Retina (tissue), 1 donor: ENCODE measurements around the gene CAV3.
"Not testable (repeated sequence)": the region's sequence is repeated elsewhere in the genome, so short reads cannot be mapped to it uniquely, and the experiment has no call there.

Source experiments
- DNase-seq: peaks from one replicate; pipeline ENCODE4 v3.0.0-alpha.2; 2016

Gene CAV3

DNA sequence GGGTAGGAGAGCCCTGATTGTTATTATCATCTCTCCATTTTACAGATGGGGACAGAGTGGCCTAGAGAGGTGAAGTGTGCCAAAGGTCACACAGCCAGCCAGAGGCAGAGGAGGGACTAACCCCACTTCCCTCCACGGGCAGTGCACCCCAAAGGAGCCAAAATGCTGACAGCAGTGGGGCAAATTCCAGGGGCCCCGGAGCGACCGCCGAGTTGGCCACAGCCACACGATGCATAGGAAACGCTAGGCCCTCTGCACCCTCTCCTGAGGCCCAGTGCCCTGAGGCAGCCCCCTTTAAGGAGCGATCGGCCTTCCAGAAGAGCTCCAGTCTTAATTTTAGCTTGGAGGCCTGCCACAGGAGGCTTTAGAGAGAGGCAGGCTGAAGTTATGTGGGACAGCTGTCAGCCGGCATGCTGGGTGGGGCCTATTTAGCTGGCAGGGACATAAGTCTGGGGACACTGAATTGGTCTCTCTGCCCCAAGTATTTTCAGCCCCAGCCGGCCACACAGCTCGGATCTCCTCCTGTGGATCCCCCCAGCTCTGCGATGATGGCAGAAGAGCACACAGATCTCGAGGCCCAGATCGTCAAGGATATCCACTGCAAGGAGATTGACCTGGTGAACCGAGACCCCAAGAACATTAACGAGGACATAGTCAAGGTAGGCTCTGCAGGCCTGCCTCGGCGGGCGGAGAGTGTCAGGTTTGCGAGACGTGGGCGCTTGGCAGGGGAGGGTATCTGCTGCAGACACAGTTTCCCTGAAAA lies at the start of gene CAV3:
Gene CAV3 (plus strand): TSS at position 471 of the 763 bp plus-strand sequence. CDS start 75 bp downstream, at position 546.
- no peak for DNase-seq

DNA sequence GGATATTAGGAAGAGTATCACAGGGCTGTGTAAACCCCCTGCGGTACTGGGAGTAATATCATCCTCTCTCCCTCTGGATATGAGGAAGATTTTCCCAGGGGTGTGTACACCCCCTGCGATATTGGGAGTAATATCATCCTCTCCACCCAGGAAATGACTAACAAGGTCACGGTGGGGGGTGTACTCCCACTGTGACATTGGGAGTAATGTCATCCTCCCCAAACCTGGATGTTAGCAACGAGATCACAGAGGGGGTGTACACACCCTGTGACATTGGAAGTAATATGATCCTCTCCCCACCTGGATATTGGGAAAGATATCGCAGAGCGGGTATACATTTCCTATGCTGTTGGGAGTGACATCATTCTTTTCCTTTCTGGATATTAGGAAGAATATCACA lies 48.6 kb upstream of the CAV3 start:
- not testable (repeated sequence) for DNase-seq

DNA sequence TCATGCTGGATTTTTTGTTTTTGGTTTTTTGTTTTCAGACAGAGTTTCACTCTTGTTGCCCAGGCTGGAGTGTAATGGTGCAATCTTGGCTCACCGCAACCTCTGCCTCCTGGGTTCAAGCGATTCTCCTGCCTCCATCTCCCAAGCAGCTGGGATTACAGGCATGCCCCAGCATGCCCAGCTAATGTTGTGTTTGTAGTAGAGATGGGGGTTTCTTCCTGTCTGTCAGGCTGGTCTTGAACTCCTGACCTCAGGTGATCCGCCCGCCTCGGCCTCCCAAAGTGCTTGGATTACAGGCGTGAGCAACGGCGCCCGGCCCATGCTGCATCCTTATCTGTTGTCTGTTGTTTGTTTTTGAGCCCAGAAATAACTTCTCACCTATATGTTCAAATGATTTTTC lies 42.3 kb upstream of the CAV3 start:
- not testable (repeated sequence) for DNase-seq

DNA sequence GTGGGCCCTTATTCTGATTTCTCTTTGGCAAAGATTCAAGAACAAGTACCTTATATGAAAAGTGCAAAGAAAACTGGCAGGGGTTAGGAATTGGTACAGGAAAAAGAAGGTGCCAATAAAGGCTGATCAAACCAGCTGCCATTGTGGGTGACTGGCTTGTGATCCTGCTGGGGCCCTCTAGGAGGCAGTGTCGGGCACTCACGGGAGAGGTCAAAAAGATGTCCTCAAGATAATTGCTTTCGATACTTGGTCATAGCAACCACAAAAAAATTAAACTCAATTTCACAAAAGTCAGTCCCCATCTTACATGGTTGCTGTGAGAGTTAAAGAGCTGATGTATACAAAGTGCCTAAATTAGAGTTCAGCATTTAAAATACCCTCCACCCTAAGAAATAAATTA lies 31.0 kb upstream of the CAV3 start:
- no peak for DNase-seq

DNA sequence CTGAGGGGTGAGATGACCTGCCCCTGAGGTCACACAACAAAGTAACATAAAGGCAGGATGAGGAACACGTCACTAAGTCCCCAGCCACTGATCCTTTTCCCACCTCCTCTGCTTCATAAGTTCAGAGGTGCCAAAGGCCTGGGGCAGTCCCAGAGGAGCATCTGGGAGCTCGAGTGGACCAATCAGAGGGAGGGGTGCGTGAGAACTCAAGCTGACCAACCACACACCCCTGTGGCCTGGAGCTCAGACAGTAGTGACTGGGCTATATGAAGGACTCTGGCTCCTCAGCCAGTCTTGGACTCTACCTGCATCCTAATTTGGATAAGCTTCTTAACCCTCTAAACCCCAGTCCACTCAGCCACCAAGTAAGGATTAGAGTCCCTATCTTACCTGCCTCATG lies 28.0 kb upstream of the CAV3 start:
- DNase-seq, result no peak

DNA sequence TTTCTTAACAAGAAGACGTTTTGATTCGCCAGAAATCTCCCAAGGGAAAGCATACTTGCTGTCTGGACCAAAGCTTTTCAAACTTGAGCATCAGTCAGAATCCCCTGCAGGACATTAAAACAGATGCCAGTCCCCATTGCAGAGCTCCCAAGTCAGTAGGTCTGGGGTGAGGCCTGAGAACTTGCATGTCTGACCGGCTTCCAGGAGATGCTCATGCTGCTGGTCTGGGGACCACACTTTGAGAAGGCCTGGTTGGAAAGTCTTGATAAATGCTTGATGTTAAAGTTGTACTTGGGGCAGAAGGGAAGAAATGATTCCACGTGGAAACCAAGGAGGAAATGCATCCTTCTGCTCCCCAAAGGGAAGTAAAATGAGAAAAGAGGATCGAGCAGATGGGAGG lies 24.3 kb upstream of the CAV3 start:
- no peak for DNase-seq

DNA sequence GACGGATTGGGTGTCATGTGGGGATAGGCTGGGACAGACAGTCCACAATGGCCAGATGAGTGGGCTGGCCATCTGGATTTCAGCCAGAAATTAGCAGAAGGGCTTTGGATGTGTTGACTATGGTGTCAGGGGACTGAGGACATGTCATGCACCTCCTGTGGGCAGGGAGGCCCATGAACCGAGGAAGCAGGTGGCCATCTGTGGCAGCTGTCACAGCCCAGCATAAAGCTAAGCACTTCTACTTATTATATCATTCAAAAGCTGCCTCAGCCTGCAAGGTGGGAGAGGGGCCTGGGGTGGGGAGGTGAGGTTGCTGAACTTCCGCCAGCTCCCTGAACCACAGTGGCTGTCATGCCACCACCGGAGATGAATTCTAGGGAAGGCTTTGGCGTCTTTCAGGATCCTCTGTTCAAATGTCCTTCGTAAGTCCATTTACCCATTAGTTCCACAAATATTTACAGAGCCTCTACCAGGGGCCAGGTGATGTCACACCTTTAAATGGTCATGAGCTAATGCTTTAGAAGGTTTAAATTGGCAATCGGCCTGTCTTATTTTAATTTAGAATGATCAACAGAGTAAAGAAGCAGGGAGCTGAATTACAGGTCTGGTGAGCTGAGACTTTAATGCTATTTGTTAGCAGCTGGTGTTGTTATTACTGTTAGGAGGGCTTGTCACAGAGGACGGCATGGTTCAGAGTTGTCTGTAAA lies 23.6 kb upstream of the CAV3 start:
- DNase-seq, result no peak

DNA sequence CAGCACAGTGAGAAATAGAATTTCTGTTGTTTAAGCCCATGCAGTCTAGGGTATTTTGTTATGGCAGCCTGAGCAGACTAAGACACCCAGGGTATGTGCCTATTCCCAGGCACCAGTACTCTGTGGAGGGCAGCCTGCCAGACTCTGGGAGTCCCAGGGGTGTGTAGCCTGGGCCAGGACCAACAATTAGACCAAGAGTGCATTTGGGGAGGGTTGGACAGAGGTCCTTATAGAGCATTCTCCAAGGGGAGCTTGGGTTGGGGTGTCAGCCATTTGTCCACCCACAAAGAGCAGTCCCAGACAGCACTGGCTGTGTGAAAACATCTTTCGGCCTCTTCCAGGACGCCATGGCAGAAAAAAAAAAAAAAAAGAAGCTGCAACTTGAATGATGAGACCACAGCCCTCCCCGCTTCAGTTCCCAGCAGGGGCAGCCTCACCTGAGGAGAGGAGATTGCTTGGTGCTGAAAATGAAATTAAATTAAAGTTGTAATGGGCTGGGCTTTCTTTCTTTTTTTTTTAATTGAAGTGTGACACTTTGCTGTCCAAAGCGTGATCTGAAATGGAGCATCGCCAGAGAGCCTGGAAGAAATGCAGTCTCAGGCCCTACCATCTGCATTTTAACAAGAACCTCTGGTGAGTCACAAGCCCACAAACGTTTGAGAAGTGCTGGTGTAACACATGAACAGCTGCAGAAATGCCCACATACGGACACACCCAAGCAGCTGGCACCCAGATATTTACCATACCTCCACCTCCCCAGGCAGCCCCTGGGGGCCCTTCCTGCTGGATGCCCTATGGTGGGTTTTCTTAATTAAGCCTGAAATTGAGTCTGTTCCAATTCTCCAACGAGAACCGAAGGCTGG lies 21.3 kb upstream of the CAV3 start:
- DNase-seq, result no peak

DNA sequence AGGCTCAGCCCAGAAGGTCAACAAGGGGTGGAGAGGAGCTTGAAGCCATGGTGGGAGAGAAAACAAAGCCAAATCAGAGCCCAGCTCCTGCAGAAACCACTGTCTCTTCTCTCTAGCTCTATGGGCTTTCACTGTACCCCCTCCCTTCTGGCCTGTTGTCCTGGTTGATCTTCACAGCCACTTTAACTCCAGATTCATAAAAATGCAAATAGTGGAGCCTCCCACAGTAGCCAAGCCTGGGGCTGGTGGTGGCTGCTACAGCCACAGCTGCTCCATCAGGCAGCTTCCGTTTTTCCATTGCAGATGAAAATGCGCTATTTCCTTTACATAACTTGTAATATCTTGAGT lies 20.7 kb upstream of the CAV3 start:
- no peak for DNase-seq

DNA sequence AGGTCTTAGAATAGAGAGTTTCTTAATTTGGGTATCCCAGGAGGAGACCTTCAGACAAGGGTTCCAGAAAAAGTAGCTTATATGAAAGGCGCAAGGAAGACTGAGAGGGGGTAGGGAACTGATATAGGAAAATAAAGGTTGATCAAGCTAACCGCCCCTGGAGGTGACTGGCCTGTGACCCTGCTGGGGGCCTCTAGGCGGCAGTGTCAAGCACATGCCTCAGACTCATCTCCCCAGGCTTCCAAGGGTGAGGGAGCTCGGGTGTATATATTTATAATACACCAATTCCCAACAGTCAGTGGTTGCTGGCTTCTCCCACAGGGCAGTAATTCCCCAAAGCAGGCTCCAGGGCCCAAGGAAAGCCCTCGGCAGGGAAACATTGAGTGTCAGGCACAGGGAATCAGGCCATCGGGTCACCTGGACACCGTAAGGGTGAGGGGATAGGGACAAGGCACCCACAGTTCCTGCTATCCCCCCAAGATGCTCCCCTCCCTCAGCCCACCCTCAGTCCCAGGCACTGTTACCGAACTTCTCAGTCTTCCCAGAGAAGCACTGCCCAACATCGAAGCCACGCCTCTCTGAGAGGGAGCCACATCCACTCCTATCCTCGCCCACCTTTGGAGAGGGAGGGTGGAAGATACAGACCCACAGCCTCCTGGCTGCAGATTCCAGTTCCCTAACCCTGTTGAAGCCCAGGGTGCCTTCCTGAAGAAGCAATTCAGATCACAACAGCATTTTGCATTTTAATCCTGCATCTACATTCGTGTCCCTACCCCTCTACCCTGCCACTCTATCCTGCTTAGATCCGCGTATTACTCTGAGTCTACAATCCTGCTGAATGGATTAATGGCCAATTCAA lies 19.5 kb upstream of the CAV3 start:
- no peak for DNase-seq

DNA sequence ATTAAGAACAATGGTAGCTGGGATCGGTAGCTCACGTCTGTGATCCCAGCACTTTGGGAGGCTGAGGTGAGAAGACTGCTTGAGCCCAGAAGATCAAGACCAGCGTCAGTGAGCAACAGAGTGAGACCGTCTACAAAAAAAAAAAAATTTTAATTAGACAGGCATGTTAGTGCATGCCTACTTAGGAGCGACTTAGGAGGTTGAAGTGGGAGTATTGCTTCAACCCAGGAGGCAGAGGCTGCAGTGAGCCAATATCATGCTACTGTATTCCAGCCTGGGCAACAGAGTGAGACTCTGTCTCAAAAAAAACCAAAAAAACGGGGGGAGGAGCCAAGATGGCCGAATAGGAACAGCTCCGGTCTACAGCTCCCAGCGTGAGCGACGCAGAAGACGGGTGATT lies 17.8 kb upstream of the CAV3 start:
- not testable (repeated sequence) for DNase-seq

DNA sequence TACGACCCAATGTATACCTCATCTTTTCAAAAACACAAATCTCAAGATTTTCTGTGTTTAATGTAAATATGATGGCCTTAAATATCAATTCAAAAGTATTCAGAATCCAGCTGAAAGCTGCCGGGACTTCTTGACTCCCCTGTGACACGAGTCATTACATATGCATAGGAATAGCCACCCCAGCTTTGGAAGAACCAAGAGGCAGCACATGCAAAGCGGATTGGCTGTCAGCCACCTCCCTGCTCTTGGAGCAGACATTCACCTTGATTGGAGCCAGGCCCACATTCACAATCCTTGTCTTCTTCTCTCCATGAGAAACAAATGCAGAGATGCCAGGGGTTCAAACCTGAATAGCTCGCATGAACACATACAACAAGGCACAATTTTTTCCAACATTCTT lies 10.8 kb upstream of the CAV3 start:
- DNase-seq, result no peak

DNA sequence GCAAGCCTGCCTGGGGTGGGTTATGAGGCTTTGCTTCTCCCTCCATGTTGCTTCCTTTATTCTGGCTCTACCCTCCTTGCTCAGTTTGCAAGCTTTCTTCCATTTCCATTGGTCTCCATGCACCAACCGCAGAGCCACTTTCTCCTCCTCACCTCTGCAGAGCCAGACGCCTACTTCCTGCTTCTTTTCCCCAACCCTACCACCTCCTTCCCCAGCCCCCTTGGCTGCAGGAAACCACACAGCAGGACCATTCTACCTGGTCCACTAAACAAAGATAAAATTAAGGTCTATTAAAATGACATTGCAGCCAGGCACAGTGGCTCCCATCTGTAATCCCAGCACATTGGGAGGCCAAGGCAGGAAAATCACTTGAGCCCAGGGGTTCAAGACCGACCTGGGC lies 10.0 kb upstream of the CAV3 start:
- no peak for DNase-seq

DNA sequence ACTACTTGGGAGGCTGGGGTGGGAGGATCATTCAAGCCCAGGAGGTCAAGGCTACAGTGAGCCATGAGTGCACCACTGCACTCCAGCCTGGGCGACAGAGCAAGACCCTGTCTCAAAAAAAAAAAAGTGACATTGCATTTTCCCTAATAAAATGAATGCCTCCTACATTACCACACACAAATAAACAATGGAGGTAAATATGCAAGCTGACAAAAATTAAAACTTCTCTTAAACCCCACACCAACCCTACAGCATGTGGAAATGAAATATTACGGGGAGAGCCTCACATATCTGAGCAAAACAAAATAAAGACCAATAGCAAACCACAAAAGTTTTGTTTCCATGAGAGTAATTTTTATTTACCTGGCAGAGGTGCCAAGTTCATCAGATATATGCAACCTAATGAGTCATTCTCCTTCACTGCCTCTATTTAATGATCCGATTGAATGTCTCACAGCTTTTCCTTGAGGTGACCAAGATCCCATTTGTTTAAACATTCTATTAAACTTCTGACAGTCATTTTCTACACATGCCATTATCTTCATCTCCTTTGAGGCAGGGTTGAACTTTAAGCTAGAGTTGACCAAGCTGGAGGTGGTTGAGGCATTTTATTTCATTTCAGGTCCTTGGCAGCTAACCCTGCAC lies 9.4 kb upstream of the CAV3 start:
- DNase-seq, result no peak

DNA sequence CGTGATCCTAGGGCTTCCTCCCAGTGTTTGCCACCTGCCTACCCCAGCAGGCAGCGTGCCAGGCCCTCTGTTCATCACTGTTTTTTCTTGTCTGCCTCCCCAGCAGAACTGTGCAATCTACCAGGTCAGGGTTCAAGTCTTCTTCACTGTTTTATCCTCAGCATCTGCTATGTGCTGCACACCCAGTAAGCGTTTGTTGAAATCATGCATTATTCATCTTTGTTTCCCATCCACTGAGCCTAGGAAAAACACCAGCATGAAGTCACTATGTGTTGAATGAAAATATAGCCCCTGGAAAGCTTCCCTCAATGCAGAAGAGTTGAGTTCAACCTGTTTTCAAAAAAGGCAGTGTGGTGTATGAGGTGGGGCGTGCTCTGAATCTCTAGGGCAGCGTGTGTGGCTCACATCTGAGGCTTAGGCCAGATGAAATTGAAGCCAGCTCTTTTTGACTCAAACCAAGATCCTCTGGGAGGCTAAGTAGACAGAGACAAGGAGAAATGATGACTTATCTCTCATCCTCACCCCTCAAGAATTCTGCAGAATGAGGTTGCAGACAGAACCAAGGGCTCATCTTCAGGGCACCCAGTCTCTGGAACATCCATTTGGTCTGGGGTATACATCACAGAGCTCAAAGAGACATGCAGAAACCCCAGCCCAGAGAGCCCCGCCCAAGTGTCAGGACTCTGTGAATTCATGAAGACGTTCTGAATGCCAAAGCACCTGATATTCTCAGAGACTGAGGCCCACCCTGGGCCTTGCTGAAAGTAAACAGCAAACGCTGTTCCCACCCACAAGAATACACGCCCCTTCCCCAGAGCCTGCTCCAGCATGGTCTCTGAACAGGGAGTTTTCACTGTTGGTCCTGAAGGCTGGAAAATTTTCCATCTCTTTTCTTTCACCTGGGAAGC lies 5.7 kb upstream of the CAV3 start:
- no peak for DNase-seq

DNA sequence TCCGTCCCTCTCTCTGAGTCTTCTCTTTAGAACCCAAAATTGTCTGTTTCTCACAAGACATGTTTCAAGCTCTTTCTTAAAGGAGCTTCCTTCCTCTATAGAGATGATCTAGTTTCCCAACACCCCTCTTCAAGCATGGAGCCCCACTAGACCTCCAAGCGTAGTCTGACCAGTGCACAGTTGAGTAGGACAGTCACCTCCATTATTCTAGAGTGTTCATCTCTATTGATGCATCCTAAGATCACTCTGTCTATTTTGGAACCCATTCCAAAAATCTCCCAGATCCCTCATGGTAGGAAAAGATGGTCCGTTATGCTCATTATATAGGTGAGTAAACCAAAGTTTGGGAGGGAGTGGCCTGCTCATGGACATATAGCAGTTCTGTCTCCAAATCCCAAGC lies 4.1 kb upstream of the CAV3 start:
- no peak for DNase-seq

DNA sequence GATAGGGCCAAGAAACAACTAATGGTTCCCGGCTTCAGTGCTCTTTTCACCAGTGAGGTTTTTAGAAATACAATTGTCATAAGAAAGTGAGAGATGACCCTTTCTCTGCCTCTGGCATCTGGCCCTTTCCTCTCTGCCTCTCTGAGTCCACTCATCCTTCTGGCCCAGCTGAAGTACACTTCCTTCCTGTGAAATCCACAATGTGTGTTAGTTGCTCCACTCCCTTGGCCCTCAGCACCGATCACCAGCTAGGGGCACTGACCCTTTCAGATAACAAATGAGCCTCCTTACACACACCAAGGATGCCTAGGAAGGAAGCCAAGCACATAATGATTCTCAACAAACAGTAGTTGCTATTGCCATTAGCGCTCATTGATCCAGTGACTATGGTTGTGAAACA lies 2.9 kb upstream of the CAV3 start:
- no peak for DNase-seq

DNA sequence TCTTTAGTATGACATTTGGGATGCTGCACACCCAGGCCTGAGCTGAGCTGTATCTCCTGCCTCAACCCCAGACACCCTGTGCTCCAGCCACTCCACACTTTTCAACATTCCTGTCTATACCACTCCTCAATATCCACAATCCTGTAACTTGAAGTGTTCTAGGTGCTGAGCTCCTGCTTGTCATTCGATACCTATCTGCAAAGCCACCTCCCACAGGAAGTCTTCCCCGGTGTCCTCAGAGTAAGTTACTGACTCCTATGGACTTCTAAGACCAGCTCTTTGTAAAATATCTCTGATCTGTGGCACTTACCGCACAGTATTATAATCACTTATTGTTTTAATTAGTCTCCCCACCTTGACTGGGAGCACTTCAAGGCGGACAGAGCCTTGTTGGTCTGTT lies 1.2 kb upstream of the CAV3 start:
- DNase-seq, result no peak

DNA sequence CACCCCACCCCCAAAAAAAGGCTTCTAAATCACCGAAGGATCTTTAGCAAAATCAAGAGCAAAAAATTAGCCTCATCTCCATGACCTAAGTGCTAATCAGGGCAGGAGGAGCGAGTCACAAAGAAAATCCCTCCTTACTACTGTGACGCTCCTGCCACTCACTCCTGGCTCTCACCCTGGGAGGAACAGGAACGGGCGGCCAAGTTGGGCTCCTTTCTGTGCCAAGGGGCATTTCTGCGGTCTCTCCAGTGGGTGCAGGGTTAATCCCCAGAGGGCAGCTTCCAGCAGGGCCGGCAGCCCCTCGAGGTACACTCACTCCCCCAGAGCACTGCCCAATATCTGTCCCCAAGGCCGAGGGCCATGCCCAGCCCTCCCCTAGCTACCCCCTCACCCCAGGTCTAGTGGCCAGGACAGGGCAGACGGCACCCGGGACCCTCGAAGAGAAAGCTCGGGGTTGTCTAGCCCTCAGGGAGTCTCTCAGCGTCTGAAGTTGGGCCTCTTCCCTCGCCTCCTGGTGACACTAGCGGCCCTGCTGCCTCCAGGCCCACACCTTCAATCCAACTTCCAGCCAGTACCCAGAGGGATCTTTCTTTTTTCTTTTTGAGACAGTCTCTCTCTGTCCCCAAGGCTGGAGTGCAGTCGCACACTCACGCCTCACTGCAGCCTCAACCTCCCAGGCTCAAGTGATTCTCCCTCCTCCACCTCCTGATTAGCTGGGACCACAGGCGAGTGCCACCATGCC lies 706 bp downstream of the CAV3 start:
- DNase-seq, result no peak

DNA sequence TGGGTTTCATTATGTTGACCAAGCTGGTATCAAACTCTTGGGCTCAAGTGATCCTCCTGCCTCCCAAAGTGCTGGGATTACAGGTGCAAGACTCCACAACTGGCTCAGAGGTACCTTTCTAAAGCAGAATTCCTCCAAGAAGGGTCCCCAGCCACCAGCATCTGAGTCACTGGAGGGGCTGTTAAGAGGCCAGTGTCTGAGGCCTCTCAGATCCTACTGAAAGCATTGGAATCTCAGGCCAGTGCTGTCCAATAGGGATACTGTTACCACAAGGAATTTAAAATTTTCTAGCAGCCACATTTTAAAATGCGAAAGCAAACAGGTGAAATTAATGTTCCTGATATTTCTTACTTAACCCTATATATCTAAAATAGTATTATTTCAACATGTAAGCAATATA lies 1.3 kb downstream of the CAV3 start:
- no peak for DNase-seq
